Omental fat pad (tissue), 4 donors: ENCODE measurements around the gene TCFL5. TPM values are rescaled to one million over a fixed set of nuclear protein-coding genes. Genes with fewer than 3 reads are reported as not detected.
A peak's percentile ranks its signal among the peaks of the same experiment; 100 is the strongest.

ENCODE experiments used
- ATAC-seq: fragments of 150-250 bp; one replicate; pipeline ENCODE4 v1.9.1; 2016; ENCODE audit warnings: mild to moderate bottlenecking, moderate library complexity; ENCODE audit not compliant: low FRiP score
- DNase-seq: peaks from one replicate; pipeline ENCODE4 v3.0.0-alpha.2; 2019; ENCODE audit warnings: low spot score
- total RNA-seq, 4 donors: library from RNA; depleted of rRNA; stranded (reverse); fragments of >200 nt; gene quantifications; one replicate each; pipeline ENCODE4 v1.1.0, GENCODE V29; 2016
- TF ChIP-seq, protein P1 (sequence below), 3 donors: fragments of 450-650 bp; IDR thresholded peaks; one replicate each; pipeline ENCODE4 v1.5.1; 2016 to 2017; ENCODE audit warnings: antibody characterized with exemption in 3 of 3, mild to moderate bottlenecking in 3 of 3, moderate library complexity in 2 of 3

Gene TCFL5
- total RNA-seq, 4 donors from 2014 or later, result 6.1 to 7.7 (median 6.3) TPM

DNA sequence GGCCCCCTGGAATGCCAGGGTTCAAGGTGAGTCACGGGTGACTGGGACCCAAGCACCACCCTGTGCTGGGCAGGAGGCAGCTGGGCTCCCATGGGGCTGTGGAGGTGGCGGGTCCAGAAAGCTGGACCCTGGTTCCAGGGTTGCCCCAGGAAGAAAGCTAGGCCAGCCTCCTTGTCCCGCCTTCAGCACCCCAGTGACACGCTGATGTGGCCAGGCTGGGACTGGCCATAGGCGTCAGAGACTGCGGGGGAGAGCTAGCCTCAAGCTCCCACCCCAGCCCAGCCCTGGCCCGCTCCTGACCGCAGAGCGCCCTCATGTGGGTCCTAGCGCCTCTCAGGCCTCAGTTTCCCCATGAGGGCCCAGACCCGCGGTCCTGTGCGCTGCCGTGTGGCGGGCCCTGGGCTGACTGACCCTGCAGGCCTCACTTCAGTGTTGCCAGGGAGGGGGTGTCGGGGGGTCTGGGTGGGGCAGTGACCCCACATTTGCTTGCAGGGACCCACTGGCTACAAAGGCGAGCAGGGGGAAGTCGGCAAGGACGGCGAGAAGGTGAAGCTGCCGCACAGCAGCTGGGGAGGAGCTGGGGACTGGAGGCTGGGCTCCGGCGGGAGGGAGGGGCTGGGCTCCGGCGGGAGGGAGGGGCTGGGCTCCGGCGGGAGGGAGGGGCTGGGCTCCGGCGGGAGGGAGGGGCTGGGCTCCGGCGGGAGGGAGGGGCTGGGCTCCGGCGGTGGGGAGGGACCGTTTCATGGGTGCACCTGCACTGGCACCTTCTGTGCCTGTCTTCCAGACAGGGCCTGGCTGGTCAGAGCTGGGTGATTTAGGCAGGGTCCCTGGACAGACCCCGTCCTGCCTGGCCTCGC is 36.9 kb downstream of the TCFL5 start:
- TF ChIP-seq, protein P1, sequence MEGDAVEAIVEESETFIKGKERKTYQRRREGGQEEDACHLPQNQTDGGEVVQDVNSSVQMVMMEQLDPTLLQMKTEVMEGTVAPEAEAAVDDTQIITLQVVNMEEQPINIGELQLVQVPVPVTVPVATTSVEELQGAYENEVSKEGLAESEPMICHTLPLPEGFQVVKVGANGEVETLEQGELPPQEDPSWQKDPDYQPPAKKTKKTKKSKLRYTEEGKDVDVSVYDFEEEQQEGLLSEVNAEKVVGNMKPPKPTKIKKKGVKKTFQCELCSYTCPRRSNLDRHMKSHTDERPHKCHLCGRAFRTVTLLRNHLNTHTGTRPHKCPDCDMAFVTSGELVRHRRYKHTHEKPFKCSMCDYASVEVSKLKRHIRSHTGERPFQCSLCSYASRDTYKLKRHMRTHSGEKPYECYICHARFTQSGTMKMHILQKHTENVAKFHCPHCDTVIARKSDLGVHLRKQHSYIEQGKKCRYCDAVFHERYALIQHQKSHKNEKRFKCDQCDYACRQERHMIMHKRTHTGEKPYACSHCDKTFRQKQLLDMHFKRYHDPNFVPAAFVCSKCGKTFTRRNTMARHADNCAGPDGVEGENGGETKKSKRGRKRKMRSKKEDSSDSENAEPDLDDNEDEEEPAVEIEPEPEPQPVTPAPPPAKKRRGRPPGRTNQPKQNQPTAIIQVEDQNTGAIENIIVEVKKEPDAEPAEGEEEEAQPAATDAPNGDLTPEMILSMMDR (IDR thresholded peaks at IDR 0.05), result no peak
- peak; percentile 22 for ATAC-seq
- DNase-seq, result no peak

DNA sequence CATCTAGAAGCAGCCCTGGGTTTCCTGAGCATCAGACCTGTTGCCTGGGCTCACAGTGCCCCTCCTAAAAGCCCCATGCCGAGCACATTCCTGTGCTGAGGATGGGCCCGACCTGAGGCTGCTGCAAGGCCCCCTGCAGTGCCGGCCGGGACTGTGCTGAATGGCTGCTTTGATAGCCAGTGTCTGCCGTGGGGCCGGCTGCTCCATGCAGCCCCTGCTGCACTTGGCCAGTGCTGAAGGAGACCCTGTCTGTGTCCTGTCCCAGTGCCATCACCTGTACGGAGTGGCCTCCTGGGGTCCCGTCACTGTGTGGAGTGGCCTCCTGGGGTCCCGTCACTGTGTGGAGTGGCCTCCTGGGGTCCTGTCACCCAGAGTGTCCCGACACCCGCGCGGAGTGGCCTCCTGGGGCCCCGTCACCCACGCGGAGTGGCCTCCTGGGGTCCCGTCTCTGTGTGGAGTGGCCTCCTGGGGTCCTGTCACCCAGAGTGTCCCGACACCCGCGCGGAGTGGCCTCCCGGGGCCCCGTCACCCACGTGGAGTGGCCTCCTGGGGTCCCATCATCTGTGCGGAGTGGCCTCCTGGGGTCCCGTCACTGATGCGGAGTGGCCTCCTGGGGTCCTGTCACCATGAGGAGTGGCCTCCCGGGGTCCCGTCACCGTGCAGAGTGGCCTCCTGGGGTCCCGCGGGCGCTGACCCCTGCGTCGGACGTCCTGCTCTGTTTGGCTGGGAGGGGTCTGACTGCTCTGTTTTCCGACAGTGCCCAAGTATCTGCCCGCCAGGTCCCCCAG is 37.7 kb downstream of the TCFL5 start:
- ATAC-seq, result no peak
- TF ChIP-seq, protein P1 (IDR thresholded peaks at IDR 0.05), result no peak
- no peak for DNase-seq

DNA sequence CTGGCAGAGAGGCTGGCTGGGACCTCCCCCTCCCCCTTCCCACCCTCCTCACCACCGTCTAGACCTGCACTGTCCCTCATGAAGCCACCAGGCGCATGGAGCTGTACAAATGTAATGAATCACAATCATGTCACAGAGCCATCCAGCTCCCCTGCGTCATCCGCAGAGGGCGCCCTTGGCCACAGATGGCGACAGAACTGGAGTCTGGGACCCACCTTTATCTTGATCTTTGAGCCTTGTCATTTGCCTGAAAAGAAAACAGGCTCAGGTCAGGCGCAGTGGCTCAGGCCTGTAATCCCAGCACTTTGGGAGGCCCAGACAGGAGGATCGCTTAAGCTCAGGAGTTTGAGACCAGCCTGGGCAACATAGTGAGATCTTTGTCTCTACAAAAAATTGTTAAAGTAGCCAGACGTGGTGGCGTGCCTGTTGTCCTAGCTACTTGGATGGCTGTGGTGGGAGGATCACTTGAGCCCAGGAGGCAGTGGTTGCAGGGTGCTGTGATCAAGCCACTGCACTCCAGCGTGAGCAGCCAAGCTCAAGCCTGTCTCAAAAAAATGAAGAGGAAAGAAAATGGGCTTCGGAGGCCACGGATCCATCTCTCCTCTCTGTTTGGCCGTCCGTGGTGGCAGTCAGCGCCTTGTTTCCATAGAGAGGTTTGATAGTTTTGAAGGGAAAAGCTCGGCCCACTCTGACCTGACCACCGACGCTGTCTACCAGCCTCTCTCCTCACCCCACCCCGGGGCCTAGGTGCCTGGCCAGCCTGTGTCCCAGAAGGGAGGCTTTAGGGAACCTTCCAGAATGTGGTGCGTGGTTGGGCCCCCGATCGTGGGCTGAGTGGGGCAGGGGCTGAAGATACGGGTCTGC is 38.6 kb downstream of the TCFL5 start:
- DNase-seq (no peak), ATAC-seq (no peak)
- TF ChIP-seq, protein P1 (IDR thresholded peaks at IDR 0.05), result no peak

DNA sequence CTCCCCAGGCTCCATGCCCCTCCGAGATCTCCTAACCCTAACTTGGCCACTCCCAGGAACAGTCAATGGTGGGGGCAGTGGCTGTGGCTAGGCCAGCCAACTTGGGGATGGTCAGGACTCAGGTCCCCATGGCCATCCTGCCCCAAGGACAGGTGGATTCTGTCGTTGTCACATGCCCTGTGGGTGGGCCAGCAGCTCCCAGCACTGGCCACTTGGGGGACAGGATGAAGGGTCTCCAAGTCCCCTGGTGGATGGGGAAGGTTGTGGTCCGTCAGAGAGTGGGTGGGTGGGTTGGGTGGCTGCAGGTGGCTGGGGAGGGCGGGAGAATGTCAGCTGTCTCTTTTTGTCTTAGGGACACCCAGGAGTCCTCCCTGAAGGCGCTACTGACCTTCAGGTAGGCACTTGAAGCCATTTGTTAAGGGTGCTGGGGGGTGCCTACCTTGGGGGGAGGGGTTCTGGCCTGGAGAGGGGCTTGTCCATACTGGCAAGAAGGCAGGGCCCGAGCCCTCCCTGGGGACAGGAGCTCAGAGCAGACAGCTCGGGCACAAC is 39.3 kb downstream of the TCFL5 start:
- DNase-seq (no peak), ATAC-seq (no peak)
- TF ChIP-seq, protein P1 (IDR thresholded peaks at IDR 0.05), result no peak

DNA sequence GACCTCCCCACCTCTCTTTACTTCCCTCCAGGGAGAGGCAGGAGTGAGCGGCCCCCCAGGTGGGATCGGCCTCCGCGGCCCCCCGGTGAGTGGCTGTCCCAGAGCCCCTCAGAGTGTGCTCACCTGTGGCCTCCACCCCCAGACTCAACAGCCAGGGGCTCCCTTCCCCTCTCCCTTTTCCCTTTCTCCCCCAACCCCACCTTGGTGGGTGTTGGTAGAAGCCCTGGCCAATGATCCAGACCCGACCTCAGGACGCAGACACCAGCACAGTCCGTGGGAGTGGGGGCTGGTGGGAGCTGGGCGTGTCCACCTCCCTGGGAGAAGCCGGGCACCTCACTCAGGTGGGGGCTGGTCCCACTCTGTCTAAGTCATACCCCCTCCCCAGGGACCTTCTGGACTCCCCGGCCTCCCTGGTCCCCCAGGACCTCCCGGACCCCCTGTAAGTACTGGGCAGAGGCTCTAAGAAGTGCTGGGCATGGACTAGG is 39.9 kb downstream of the TCFL5 start:
- TF ChIP-seq, protein P1 (IDR thresholded peaks at IDR 0.05), result no peak
- ATAC-seq (no peak), DNase-seq (no peak)

DNA sequence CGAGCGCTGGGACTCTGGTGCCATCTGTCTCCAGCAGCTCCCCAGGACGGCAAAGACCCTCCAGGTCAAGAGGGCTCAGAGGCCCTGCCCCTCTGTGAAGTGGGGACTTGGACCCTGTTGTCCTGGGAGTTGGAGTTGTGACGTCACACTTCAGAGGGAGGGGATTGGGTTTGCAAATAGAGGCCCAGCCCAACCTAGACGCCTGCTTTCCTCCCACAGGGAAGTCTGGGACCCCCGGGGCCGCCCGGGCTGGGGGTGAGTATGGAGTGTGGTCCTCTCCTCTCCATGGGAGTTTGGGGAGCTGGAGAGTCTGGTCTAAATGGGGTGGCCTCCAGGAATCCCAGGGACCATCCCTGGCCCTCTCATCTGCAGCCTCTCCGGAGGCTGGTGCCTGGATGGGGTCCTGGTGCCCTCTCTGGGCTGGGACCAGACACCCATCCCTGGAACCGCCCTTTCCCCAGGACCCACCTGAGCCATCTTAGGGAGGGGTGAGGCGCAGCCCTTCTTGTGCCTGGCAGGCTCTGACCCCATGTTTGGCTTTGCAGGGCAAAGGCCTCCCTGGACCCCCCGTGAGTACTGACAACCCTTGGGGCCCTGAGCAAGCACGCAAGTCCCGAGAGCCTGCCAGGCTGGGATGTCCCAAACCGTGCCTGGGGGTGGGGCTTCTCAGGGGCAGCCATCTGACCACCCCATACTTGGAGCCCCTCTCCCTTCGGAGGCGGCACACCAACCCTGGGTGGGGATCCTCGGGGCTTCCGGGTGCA is 40.5 kb downstream of the TCFL5 start:
- DNase-seq (no peak), ATAC-seq (no peak)
- TF ChIP-seq, protein P1 (IDR thresholded peaks at IDR 0.05), result no peak
